ENCODE measurements around the gene GLYR1. TPM values are rescaled to one million over a fixed set of nuclear protein-coding genes. Genes with fewer than 3 reads are reported as not detected.

The GLYR1 gene
- total and polyA plus RNA-seq, 9 of the 15 experiments (the other 6 are each of a cell fraction or from before 2014, with no cell fraction given) = 6.7 to 99.2 (median 60.2) TPM

- TF ChIP-seq PREB (CRISPR knock-in tag; IDR thresholded peaks at IDR 0.05) (no peak), FOXJ3 (CRISPR knock-in tag; IDR thresholded peaks at IDR 0.05) (no peak), ELF4 (CRISPR knock-in tag; IDR thresholded peaks at IDR 0.05) (0 out of 2 replicates have a peak, but pooled peaks have one; percentile 8), PHF8 (IDR thresholded peaks at IDR 0.05; ENCODE audit: borderline replicate concordance, low read length) (peak; percentile 37; the same call in 1 of the 2 replicates), NR2F6 (CRISPR knock-in tag; IDR thresholded peaks at IDR 0.05) (no peak), E2F1 (CRISPR knock-in tag; IDR thresholded peaks at IDR 0.05) (no peak), ATF1 (CRISPR knock-in tag; IDR thresholded peaks at IDR 0.05) (no peak), ATF1 (tag; IDR thresholded peaks at IDR 0.05) (0 out of 2 replicates have a peak, but pooled peaks have one; percentile 30), FOXA1 (IDR thresholded peaks at IDR 0.05; ENCODE audit: borderline replicate concordance) (no peak), EGR1 (conservative IDR thresholded peaks at IDR 0.05) (peak; percentile 84)
Measured at GRCh38 chr16:4802659-4803287, 44.3 kb downstream of the GLYR1 start (continued).

Data from K562 (cell line).